Transverse colon (tissue), 4 donors: ENCODE results near the gene ADCY5. TPM values are rescaled to one million over a fixed set of nuclear protein-coding genes. Genes with fewer than 3 reads are reported as not detected.

Source experiments
- DNase-seq: peaks from one replicate; pipeline ENCODE4 v3.0.0-alpha.2; 2019
- H3K27ac ChIP-seq, 4 donors: fragments of 200-600 bp; sonication (generic); 2 replicates each; pipeline ENCODE4 v1.5.1; 2016 to 2018; ENCODE audit warnings: inconsistent platforms in 4 of 4
- H3K27me3 ChIP-seq: fragments of 200-600 bp; sonication (generic); 2 replicates; pipeline ENCODE4 v1.5.1; 2017; ENCODE audit warnings: inconsistent platforms
- H3K36me3 ChIP-seq, 4 donors: fragments of 200-600 bp; sonication (generic); 2 replicates each; pipeline ENCODE4 v1.5.1; 2017 to 2019; ENCODE audit warnings: inconsistent platforms in 4 of 4
- H3K4me1 ChIP-seq, 4 donors: fragments of 200-600 bp; sonication (generic); 2 replicates each; pipeline ENCODE4 v1.5.1; 2017 to 2020; ENCODE audit warnings: inconsistent platforms in 4 of 4
- H3K4me3 ChIP-seq, 4 donors: fragments of 200-600 bp; sonication (generic); 1 replicate in 1 of 4; 2 replicates in 3 of 4; pipeline versions ENCODE4 v1.5.1 to v1.6.1; 2017 to 2019; ENCODE audit warnings: inconsistent platforms in 4 of 4
- H3K9me3 ChIP-seq, 2 donors: fragments of 200-600 bp; sonication (generic); 2 replicates each; pipeline ENCODE4 v1.5.1; 2017 to 2019; ENCODE audit warnings: inconsistent platforms in 2 of 2
- CTCF ChIP-seq, 5 experiments: fragments of 200-600 bp in 3 of 5; fragments of 450-650 bp in 2 of 5; sonication (generic) in 3 of 5; IDR thresholded peaks; 1 replicate in 2 of 5; 2 replicates in 3 of 5; pipeline ENCODE4 v1.5.1; 2016 to 2017; ENCODE audit warnings: antibody characterized with exemption in 5 of 5, inconsistent platforms in 3 of 5, mild to moderate bottlenecking in 2 of 5, moderate library complexity in 1 of 5
- EP300 ChIP-seq: sonication (generic); formaldehyde crosslinking; IDR thresholded peaks from one replicate; pipeline ENCODE4 v1.6.1; 2017; ENCODE audit warnings: antibody characterized with exemption, low read depth
- POLR2A ChIP-seq: fragments of 450-650 bp; IDR thresholded peaks from one replicate; pipeline ENCODE4 v1.6.1; 2016; ENCODE audit warnings: antibody characterized with exemption, mild to moderate bottlenecking, moderate library complexity
- POLR2AphosphoS5 ChIP-seq, 3 donors: sonication (generic); formaldehyde crosslinking; IDR thresholded peaks; one replicate each; pipeline ENCODE4 v1.6.1; 2016; ENCODE audit warnings: antibody characterized with exemption in 3 of 3
- WGBS, 2 donors: methylation state at CpG; one replicate each; pipeline ENCODE4 v1.1.5; 2018; ENCODE audit warnings: low coverage in 1 of 2; 5-methylcytosine and 5-hydroxymethylcytosine counted together
- in situ Hi-C, 4 donors: fragments of 200-750 bp; cut with MboI; loops; one replicate each; pipeline versions ENCODE4 v1.15.0 to v1.15.1; 2017; ENCODE audit warnings: low sequenced_read_pairs in 3 of 4, low pct_ligation_motif_present in 1 of 4, low pct_unique_long_range_greater_than_20kb in 1 of 4
- intact Hi-C: fragments of 100-400 bp; cut with DNase I; formaldehyde crosslinking; loops from one replicate; pipeline ENCODE4 v1.15.1; 2023; ENCODE audit warnings: low total_unique reads
- total RNA-seq, 4 donors: library from RNA; depleted of rRNA; stranded (reverse); fragments of >200 nt; gene quantifications; one replicate each; pipeline ENCODE4 v1.1.0, GENCODE V29; 2016

The ADCY5 gene
- total RNA-seq, 4 donors from 2014 or later = 13.9 to 42.0 (median 28.6) TPM

GRCh38 chr3:123300056-123300455 is 148.8 kb downstream of the ADCY5 start:
- no peaks in the 10 kb centered on the region for H3K36me3 ChIP-seq
- in situ Hi-C loops = no loop called here
- intact Hi-C loops = no loop called here
- H3K27ac ChIP-seq = no peak overlapping the region
- no peak overlapping the region for H3K4me3 ChIP-seq
- no peaks in the 10 kb centered on the region for H3K9me3 ChIP-seq
- no peak for DNase-seq
- no peak for TF ChIP-seq EP300
- TF ChIP-seq POLR2AphosphoS5 (IDR thresholded peaks at IDR 0.05) = no peak
- TF ChIP-seq CTCF (IDR thresholded peaks at IDR 0.05) = no peak
- no peak for TF ChIP-seq POLR2A
- WGBS, 2 donors = 90% methylated on average over 16 of the region's 16 CpGs; no CpG with 5 or more reads in 1 of the 2 donors
- H3K27me3 ChIP-seq = no peaks in the 10 kb centered on the region
- H3K4me1 ChIP-seq = no peaks in the 10 kb centered on the region

- Histone ChIP-seq H3K9me3 (no peaks in the 10 kb centered on the region), H3K4me3 (no peak overlapping the region), H3K27ac (no peak overlapping the region), H3K27me3 (no peaks in the 10 kb centered on the region), H3K4me1 (no peaks in the 10 kb centered on the region), H3K36me3 (no peaks in the 10 kb centered on the region)
- WGBS, 2 donors = 43 to 79% methylated on average over 1 to 7 of the region's 8 CpGs
- intact Hi-C loops = no loop called here
- TF ChIP-seq EP300 (no peak), CTCF (IDR thresholded peaks at IDR 0.05) (no peak), POLR2AphosphoS5 (IDR thresholded peaks at IDR 0.05) (no peak), POLR2A (no peak)
- in situ Hi-C loops = no loop called here
- no peak for DNase-seq
These were observed 149.3 kb downstream of the ADCY5 start for GRCh38 chr3:123299581-123299980.

GRCh38 chr3:123298903-123299302 is 150.0 kb downstream of the ADCY5 start:
- 76 to 100% methylated on average over 1 to 5 of the region's 5 CpGs for WGBS, 2 donors
- H3K27ac ChIP-seq = no peak overlapping the region
- TF ChIP-seq CTCF (IDR thresholded peaks at IDR 0.05) (no peak), POLR2A (no peak), POLR2AphosphoS5 (IDR thresholded peaks at IDR 0.05) (no peak), EP300 (no peak)
- H3K9me3 ChIP-seq = no peaks in the 10 kb centered on the region
- no peak overlapping the region for H3K4me3 ChIP-seq
- no peaks in the 10 kb centered on the region for H3K4me1 ChIP-seq
- no peaks in the 10 kb centered on the region for H3K36me3 ChIP-seq
- no peaks in the 10 kb centered on the region for H3K27me3 ChIP-seq
- intact Hi-C loops = no loop called here
- DNase-seq = no peak
- in situ Hi-C loops = no loop called here

GRCh38 chr3:123297627-123297899 is 151.3 kb downstream of the ADCY5 start:
- in situ Hi-C loops = no loop called here
- DNase-seq = no peak

More at GRCh38 chr3:123297627-123297899, 151.3 kb downstream of the ADCY5 start:
- intact Hi-C loops = no loop called here
- H3K4me1 ChIP-seq = no peaks in the 10 kb centered on the region
- no peaks in the 10 kb centered on the region for H3K9me3 ChIP-seq
- no peaks in the 10 kb centered on the region for H3K36me3 ChIP-seq
- H3K27me3 ChIP-seq = no peaks in the 10 kb centered on the region
- no peak overlapping the region for H3K27ac ChIP-seq
- 76 to 100% methylated on average over 1 to 6 of the region's 6 CpGs for WGBS, 2 donors
- no peak overlapping the region for H3K4me3 ChIP-seq
- TF ChIP-seq POLR2A (no peak), POLR2AphosphoS5 (IDR thresholded peaks at IDR 0.05) (no peak), CTCF (IDR thresholded peaks at IDR 0.05) (no peak), EP300 (no peak)
